B cell (primary cell): ENCODE data around the gene TEX13A.

ENCODE experiments used
- CTCF ChIP-seq: fragments of 200-600 bp; IDR thresholded peaks from one replicate; pipeline ENCODE4 v1.8.0; 2022; ENCODE audit warnings: antibody characterized with exemption, mild to moderate bottlenecking
- EZH2 ChIP-seq: IDR thresholded peaks from 2 replicates; pipeline ENCODE4 v1.6.1; 2012; ENCODE audit warnings: borderline replicate concordance, low read depth, mild to moderate bottlenecking, moderate library complexity, low read length; ENCODE audit not compliant: insufficient read depth, poor library complexity, severe bottlenecking

- TF ChIP-seq CTCF: no peak
- TF ChIP-seq EZH2: no peak
Observed at GRCh38 chrX:105219454-105220401, 766 bp downstream of the TEX13A start.
